GM21737 (cell line): Measurements from ENCODE around the gene SLC37A3.
"Not testable (repeated sequence)": the region's sequence is repeated elsewhere in the genome, so short reads cannot be mapped to it uniquely, and the experiment has no call there.

Source experiments
- ATAC-seq: cut with Tn5 transposase; IDR thresholded peaks from one replicate; pipeline ENCODE4 v1.9.1; 2021; ENCODE audit warnings: mild to moderate bottlenecking, moderate library complexity; ENCODE audit not compliant: unreplicated experiment

The SLC37A3 gene

GRCh38 chr7:140349144-140349771, 49.1 kb downstream of the SLC37A3 start:
- ATAC-seq: no peak

- ATAC-seq: no peak
These were observed 50.0 kb downstream of the SLC37A3 start for GRCh38 chr7:140348161-140348849.

- ATAC-seq: no peak
These were observed 51.1 kb downstream of the SLC37A3 start for GRCh38 chr7:140347218-140347617.

GRCh38 chr7:140345426-140345825, 52.9 kb downstream of the SLC37A3 start:
- no peak for ATAC-seq

- ATAC-seq: no peak
These were observed 55.4 kb downstream of the SLC37A3 start for GRCh38 chr7:140342727-140343514.

GRCh38 chr7:140338959-140339358, 59.4 kb downstream of the SLC37A3 start:
- ATAC-seq: not testable (repeated sequence)

- ATAC-seq: no peak
These were observed 63.8 kb downstream of the SLC37A3 start for GRCh38 chr7:140334341-140335057.

GRCh38 chr7:140333686-140334085, 64.6 kb downstream of the SLC37A3 start:
- no peak for ATAC-seq

GRCh38 chr7:140333223-140333622, 65.1 kb downstream of the SLC37A3 start:
- no peak for ATAC-seq

GRCh38 chr7:140330595-140330994, 67.7 kb downstream of the SLC37A3 start:
- no peak for ATAC-seq

GRCh38 chr7:140330128-140330527, 68.2 kb downstream of the SLC37A3 start:
- ATAC-seq: no peak

- no peak for ATAC-seq
These were observed 71.1 kb downstream of the SLC37A3 start for GRCh38 chr7:140327261-140327661.

GRCh38 chr7:140326116-140326928, 72.0 kb downstream of the SLC37A3 start:
- ATAC-seq: no peak

GRCh38 chr7:140325600-140325999, 72.7 kb downstream of the SLC37A3 start:
- no peak for ATAC-seq

GRCh38 chr7:140324714-140325113, 73.6 kb downstream of the SLC37A3 start:
- ATAC-seq: no peak

- ATAC-seq: no peak
These were observed 75.6 kb downstream of the SLC37A3 start for GRCh38 chr7:140322759-140323158.

- ATAC-seq: not testable (repeated sequence)
These were observed 78.3 kb downstream of the SLC37A3 start for GRCh38 chr7:140320078-140320477.

- no peak for ATAC-seq
These were observed 80.3 kb downstream of the SLC37A3 start for GRCh38 chr7:140317999-140318398.

- ATAC-seq: no peak
These were observed 80.7 kb downstream of the SLC37A3 start for GRCh38 chr7:140317597-140317996.

GRCh38 chr7:140316165-140316661, 82.1 kb downstream of the SLC37A3 start:
- no peak for ATAC-seq
